Loucy (cell line): Measurements from ENCODE around the gene SLC35F6.

Experiments used
- H2AFZ ChIP-seq: fragments of 200-600 bp; sonication (generic); 2 replicates; pipeline ENCODE4 v1.6.0; 2016; ENCODE audit warnings: antibody characterized with exemption, mild to moderate bottlenecking, low read length, moderate library complexity
- H3F3A ChIP-seq: fragments of 200-600 bp; 2 replicates; pipeline ENCODE4 v1.6.0; 2016; ENCODE audit warnings: antibody characterized with exemption, low read depth, mild to moderate bottlenecking
- H3K27me3 ChIP-seq: fragments of 200-600 bp; sonication (generic); 2 replicates; pipeline ENCODE4 v1.6.1; 2014; ENCODE audit warnings: low read length, mild to moderate bottlenecking; ENCODE audit not compliant: insufficient read depth, poor library complexity, severe bottlenecking
- H3K36me3 ChIP-seq: fragments of 200-600 bp; sonication (generic); 2 replicates; pipeline ENCODE4 v1.6.1; 2016; ENCODE audit warnings: low read length; ENCODE audit not compliant: insufficient read depth
- H3K4me1 ChIP-seq: fragments of 200-600 bp; sonication (generic); 2 replicates; pipeline ENCODE4 v1.5.1; 2014; ENCODE audit warnings: low read length, mild to moderate bottlenecking; ENCODE audit not compliant: insufficient read depth, poor library complexity, severe bottlenecking
- H3K4me2 ChIP-seq: fragments of 200-600 bp; sonication (generic); 2 replicates; pipeline ENCODE4 v1.6.0; 2014; ENCODE audit warnings: antibody characterized with exemption, low read length, low read depth, mild to moderate bottlenecking; ENCODE audit not compliant: poor library complexity, severe bottlenecking
- H3K4me3 ChIP-seq: fragments of 200-600 bp; sonication (generic); 2 replicates; pipeline ENCODE4 v1.5.1; 2014; ENCODE audit warnings: low read length, mild to moderate bottlenecking, mixed read lengths; ENCODE audit not compliant: poor library complexity, severe bottlenecking
- H3K79me2 ChIP-seq: fragments of 200-600 bp; sonication (generic); 2 replicates; pipeline ENCODE4 v1.6.1; 2014; ENCODE audit warnings: low read length; ENCODE audit not compliant: insufficient read depth
- H3K9ac ChIP-seq: fragments of 200-600 bp; sonication (generic); 2 replicates; pipeline ENCODE4 v1.6.0; 2014; ENCODE audit warnings: mild to moderate bottlenecking, low read depth, low read length, moderate library complexity; ENCODE audit not compliant: poor library complexity, severe bottlenecking
- H3K9me2 ChIP-seq: fragments of 200-600 bp; sonication (generic); replicated peaks from 2 replicates; pipeline ENCODE4 v1.6.1; 2016; ENCODE audit warnings: low read depth, low read length, mixed read lengths
- H3K9me3 ChIP-seq: fragments of 200-600 bp; sonication (generic); 2 replicates; pipeline ENCODE4 v1.6.1; 2014; ENCODE audit warnings: mild to moderate bottlenecking, antibody characterized with exemption, low read length, low read depth; ENCODE audit not compliant: insufficient read depth
- H4K20me1 ChIP-seq: fragments of 200-600 bp; sonication (generic); 2 replicates; pipeline ENCODE4 v1.6.0; 2014; ENCODE audit warnings: antibody characterized with exemption, low read length, mild to moderate bottlenecking; ENCODE audit not compliant: insufficient read depth, poor library complexity, severe bottlenecking
- EZH2phosphoT487 ChIP-seq: fragments of 200-600 bp; IDR thresholded peaks from 2 replicates; pipeline ENCODE4 v1.6.1; 2018; ENCODE audit warnings: antibody characterized with exemption, mild to moderate bottlenecking, moderate library complexity, borderline replicate concordance
- TF ChIP-seq, protein P1 (sequence below): fragments of 200-600 bp; sonication (generic); conservative IDR thresholded peaks from 2 replicates; pipeline ENCODE4 v1.5.1; 2014; ENCODE audit warnings: mild to moderate bottlenecking, antibody characterized with exemption, low read length

Gene SLC35F6

GRCh38 chr2:26809211-26809610, 45.1 kb downstream of the SLC35F6 start:
- H2AFZ ChIP-seq, result no peak overlapping the region
- H4K20me1 ChIP-seq, result no peaks in the 10 kb centered on the region
- no peaks in the 10 kb centered on the region for H3K27me3 ChIP-seq
- no peaks in the 10 kb centered on the region for H3F3A ChIP-seq
- H3K9ac ChIP-seq, result no peak overlapping the region
- no peak overlapping the region for H3K4me3 ChIP-seq
- TF ChIP-seq, protein P1, sequence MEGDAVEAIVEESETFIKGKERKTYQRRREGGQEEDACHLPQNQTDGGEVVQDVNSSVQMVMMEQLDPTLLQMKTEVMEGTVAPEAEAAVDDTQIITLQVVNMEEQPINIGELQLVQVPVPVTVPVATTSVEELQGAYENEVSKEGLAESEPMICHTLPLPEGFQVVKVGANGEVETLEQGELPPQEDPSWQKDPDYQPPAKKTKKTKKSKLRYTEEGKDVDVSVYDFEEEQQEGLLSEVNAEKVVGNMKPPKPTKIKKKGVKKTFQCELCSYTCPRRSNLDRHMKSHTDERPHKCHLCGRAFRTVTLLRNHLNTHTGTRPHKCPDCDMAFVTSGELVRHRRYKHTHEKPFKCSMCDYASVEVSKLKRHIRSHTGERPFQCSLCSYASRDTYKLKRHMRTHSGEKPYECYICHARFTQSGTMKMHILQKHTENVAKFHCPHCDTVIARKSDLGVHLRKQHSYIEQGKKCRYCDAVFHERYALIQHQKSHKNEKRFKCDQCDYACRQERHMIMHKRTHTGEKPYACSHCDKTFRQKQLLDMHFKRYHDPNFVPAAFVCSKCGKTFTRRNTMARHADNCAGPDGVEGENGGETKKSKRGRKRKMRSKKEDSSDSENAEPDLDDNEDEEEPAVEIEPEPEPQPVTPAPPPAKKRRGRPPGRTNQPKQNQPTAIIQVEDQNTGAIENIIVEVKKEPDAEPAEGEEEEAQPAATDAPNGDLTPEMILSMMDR, result no peak
- TF ChIP-seq EZH2phosphoT487, result no peak
- no peaks in the 10 kb centered on the region for H3K36me3 ChIP-seq
- no peaks in the 10 kb centered on the region for H3K4me1 ChIP-seq
- H3K9me2 ChIP-seq, result no peaks in the 10 kb centered on the region
- no peaks in the 10 kb centered on the region for H3K79me2 ChIP-seq
- H3K4me2 ChIP-seq, result no peak overlapping the region
- no peaks in the 10 kb centered on the region for H3K9me3 ChIP-seq

- no peaks in the 10 kb centered on the region for H3F3A ChIP-seq
- TF ChIP-seq EZH2phosphoT487, result no peak
- TF ChIP-seq, protein P1, result no peak
- no peak overlapping the region for H3K9ac ChIP-seq
- no peaks in the 10 kb centered on the region for H3K36me3 ChIP-seq
- no peaks in the 10 kb centered on the region for H3K79me2 ChIP-seq
- no peak overlapping the region for H3K4me3 ChIP-seq
- H2AFZ ChIP-seq, result no peak overlapping the region
- H3K4me2 ChIP-seq, result no peak overlapping the region
- H3K9me2 ChIP-seq, result no peaks in the 10 kb centered on the region
- H3K4me1 ChIP-seq, result no peaks in the 10 kb centered on the region
- no peaks in the 10 kb centered on the region for H3K9me3 ChIP-seq
- no peaks in the 10 kb centered on the region for H4K20me1 ChIP-seq
- no peaks in the 10 kb centered on the region for H3K27me3 ChIP-seq
Measured at GRCh38 chr2:26809876-26810577, 45.9 kb downstream of the SLC35F6 start.

DNA sequence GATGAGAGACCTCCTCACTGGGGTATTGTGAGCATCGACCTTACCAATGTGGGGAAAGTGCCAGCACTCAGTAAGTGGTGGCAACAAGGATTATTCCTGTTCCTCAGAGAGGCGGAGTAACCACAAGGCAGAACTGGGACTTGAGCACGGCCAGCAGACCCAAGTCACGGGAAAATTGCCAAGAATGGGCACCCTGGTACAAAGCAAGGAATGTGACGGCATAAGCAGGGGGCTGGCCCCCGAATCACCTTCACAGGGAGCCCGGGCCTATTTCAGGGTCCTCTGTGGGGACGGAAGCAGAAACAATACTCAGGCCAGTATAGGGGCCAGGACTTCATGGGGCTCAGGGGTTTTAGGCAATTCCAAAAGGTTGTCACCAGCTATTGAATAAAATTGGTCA, 47.2 kb downstream of the SLC35F6 start:
- no peaks in the 10 kb centered on the region for H3F3A ChIP-seq
- TF ChIP-seq, protein P1, result no peak
- TF ChIP-seq EZH2phosphoT487, result no peak
- H4K20me1 ChIP-seq, result no peaks in the 10 kb centered on the region
- no peaks in the 10 kb centered on the region for H3K9me2 ChIP-seq
- no peak overlapping the region for H3K9ac ChIP-seq
- no peak overlapping the region for H2AFZ ChIP-seq
- no peaks in the 10 kb centered on the region for H3K36me3 ChIP-seq
- H3K79me2 ChIP-seq, result no peaks in the 10 kb centered on the region
- H3K4me2 ChIP-seq, result no peak overlapping the region
- no peaks in the 10 kb centered on the region for H3K4me1 ChIP-seq
- no peaks in the 10 kb centered on the region for H3K27me3 ChIP-seq
- H3K9me3 ChIP-seq, result no peaks in the 10 kb centered on the region
- no peak overlapping the region for H3K4me3 ChIP-seq
